ENCODE results near the gene DPT. TPM values are rescaled to one million over a fixed set of nuclear protein-coding genes. Genes with fewer than 3 reads are reported as not detected.
"Not testable (repeated sequence)": the region's sequence is repeated elsewhere in the genome, so short reads cannot be mapped to it uniquely, and the experiment has no call there.

The DPT gene
- total RNA-seq (ENCODE audit: insufficient read depth, low replicate concordance), result 202 TPM

DNA sequence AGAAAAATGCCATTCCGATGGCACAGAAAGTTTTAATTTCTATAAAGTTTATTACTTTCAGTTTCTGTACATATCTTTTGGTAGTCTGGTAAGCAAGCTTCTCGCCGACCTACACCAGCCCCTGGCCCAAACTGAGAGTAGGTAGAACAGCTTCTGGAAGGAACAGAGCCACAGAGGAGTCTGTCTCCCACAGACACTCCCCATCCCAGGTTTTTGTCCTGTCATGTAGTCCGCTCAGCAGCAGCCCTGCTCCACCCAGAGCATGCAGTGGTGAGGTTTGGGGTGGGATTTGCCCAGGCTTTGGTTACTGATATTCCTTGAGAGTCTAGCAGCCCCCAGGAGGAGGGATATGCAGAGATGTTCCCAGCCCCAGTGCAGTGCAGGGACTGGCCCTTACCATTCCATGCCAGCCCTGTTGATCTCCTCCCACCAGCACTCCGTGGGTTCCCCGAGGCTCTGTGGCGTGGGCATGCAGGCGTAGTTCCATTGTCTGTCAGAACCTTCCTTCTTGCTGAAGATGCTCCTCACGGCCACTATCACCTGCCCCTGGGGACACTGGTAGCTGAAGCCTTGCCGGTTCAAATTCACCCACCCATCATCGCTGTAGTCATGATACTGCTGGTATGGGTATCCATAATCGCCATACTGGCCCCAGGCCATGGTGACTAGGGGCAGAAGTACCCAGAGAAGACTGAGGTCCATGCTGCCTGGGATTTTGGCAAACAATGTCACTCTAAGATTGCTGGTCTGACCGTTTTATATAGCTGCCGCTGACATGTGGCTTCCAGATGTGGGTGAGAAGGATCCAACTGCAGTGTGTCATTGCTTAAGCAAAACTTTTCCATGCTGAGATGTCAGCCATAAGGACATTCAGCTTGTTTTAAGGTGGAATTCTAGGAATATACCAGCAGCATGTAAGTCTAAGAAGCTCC, at the start of gene DPT:
DPT (minus strand) TSS at position 734 of the 932 bp plus-strand sequence; CDS start at position 702, 32 bp downstream.
- DNase-seq (ENCODE audit: low spot score), result peak; percentile 65

DNA sequence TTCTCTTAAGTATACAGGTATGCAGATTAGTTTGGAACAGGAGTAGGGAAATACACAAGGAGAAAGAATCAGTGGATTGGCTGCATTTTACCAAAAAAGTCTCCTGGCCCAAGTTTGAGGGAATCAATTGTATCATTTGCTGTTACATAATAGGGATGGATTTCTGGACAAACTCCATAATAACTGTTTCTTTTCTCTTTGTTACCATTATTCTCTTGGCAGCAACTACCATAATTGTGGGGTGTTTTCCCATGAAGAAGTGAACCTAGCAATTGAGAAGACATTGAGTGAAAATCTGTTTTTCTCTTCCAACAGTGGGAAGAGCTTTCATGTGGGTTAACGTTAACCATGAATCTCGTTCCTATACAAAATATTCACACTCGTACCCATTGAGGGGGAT, 46.4 kb upstream of the DPT start:
- DNase-seq (ENCODE audit: low spot score), result no peak

DNA sequence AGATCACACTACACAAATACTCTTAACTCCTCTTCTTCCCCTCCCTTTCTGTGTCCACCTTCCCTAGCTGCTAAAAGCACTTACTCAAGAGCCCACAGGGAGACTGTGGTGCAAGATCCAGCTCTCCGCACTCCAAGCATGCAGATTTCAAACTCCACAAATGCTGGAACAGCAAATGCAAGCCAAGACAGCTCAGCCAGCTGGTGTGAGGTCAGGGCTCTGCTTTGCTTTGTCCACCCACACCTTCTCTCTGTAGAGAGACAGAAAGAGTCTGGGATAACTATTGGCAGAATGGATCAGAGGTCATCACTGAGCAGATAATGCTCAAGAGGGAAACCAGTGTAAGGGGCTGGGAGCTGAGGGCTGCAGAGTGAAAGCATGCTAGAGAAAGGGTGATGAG, 45.2 kb upstream of the DPT start:
- peak; percentile 57 for DNase-seq (ENCODE audit: low spot score)

DNA sequence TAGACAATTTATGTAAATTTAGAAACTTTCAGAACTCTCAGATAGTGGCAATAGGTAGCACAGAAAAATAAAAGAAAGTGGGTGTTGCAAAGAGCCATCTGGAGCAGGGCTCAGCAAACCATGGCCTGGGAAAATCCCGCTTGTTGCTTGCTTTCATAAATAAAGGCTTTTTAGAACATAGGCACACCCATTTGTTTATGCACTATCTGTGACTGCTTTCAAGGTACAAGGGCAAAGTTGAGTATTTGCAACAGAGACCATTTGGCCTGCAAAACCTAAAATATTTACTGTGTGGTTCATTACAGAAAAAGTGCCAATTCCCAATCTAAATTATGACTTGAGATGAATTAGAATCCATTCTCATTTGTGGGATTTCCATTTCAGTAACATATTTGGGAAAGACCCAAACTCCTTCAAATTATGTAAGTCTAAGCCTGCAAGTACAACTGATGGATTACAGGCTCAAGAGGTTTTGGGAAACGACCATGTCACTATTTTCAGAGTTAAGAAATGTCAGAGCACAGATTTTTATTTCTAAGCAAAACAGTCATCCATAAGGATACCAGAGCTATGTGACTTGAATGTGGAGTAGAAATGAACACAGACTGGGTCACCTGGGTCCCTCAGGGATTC, 43.5 kb upstream of the DPT start:
- peak; percentile 69 for DNase-seq (ENCODE audit: low spot score)

DNA sequence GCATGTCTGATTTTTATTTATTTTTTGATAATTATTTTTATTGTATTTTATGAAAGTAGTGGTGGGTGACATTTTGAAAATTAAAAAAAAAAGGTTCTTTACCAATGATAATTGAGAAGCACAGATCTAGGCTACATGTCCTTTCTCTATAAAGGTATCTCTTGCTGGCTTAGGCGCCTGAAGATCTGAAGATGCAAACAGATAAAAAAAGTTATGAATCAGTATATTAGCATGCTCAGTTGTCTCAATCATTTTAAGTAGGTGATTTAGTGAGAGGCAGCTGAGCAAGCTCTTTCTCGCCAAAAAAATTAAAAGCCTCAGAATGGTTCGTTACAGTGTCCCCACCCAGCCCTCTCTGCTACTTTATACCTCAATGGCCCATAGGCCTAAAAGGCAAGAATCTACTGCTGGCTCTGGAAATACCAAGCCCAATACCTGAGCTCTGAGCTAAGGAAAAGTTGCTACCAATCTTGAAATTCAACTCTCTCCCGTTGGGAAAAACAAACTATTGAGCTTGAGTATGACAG, 42.2 kb upstream of the DPT start:
- no peak for DNase-seq (ENCODE audit: low spot score)

DNA sequence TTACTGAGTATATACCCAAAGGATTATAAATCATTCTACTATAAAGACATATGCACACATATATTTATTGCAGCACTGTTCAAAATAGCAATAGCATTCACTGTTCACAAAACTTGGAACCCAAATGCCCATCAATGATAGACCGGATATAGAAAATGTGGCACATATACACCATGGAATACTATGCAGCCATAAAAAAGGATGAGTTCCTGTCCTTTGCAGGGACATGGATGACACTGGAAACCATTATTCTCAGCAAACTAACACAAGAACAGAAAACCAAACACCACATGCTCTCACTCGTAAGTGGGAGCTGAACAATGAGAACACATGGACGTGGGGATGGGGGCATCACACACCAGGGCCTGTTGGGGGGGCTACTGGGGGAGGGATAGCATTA, 40.9 kb upstream of the DPT start:
- not testable (repeated sequence) for DNase-seq (ENCODE audit: low spot score)

DNA sequence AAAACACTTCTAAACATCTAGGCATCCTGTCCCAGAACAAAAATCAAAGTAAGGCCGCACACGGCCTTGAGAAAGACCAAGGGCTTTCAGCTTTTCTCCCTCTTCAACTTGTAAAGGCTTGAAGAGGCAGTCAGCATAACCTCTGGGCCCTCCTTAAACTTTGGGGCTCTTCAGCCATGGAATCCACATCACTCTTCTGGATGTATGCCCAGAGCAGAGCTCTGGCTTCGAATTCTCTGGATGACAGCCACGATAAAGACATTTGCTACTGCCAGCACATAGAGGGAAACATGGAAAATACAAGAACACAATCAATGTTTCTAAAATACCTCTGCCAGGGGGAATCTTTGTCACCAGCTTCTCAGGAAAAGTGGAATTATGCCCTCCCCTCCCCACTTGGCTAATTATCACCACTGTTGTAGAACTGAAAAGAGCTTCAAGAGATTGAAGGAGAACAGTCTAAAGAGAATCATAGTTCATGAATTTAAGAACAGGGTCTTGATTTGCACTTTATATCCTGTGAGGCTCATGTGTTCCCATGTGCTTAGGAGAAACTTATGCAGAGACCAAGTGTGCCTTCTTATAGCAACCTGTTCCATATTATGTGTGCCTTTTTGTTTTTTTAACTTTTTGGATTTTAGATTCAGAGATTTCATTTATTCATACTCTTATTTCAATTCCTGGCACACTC, 39.0 kb upstream of the DPT start:
- peak; percentile 89 for DNase-seq (ENCODE audit: low spot score)

DNA sequence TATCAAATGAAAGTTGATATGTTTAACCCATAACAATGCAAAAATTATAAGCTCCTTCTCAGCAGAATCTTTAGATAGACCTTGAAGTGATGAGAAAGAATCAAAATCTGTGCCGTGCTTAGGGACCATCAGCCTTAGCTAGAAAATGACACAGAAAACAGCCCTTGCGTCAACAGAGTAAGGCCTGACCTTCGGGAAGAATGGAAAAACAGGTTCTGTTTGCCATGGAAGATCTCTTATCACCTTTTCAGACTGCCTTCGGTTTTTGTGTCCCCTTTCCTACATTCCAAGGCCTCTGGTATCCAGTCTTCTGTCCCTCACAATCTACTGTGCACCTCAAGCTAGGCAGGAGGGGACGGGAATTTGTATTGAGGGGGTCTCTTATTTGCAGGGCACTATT, 37.6 kb upstream of the DPT start:
- DNase-seq (ENCODE audit: low spot score), result no peak

DNA sequence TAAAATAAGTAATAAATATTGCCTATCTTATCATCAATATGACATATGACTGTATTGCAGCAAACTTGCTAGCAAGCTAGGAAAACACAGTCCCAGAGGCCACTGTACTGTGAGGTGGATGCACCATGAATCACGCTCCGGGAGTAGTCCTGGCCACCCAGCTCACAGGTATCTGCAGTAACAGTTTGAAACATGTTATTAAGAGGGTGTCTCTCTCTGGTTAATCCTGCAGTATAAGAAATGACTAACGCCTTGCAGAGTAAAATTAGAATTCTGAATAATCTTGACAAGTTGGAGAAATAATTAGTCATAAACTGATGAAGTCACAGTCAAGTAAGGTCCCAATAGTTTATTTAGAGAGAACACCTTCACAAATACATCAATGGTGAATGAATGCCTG, 34.0 kb upstream of the DPT start:
- no peak for DNase-seq (ENCODE audit: low spot score)

DNA sequence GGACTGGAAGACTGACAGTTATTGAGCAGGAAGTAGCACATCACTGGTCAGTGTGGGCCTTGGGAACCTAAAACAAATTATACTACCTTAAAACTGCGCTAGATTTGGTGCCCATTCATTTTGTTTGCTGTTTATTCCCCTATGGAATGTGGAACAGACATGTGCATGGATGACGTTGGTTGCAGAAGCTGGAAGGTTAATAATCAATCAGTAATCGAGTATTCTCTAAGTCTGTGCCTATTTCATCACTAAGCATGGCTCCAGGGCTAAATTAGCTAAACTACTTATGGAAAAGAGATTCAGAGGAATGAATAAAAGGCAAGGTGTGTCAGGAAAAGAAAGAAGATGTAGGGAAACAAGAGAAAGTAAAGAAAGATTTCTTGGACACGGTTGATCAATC, 33.5 kb upstream of the DPT start:
- no peak for DNase-seq (ENCODE audit: low spot score)

DNA sequence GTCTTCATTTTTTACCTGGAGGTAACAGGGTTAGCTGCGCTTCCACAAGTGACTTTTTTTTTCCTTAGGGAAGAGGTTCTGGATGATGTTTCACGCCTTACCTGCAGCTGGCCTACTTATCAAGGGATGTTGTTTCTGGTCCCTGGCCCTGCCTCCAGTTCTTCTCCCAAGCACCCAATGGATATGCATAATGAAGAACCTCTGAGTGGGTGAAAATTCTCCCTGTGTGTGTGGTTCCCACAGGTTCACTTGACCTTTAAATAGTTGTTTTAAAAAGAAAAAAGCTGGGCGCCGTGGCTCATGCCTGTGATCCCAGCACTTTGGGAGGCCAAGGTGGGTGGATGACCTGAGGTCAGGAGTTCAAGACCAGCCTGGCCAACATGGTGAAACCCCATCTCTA, 31.8 kb upstream of the DPT start:
- no peak for DNase-seq (ENCODE audit: low spot score)

DNA sequence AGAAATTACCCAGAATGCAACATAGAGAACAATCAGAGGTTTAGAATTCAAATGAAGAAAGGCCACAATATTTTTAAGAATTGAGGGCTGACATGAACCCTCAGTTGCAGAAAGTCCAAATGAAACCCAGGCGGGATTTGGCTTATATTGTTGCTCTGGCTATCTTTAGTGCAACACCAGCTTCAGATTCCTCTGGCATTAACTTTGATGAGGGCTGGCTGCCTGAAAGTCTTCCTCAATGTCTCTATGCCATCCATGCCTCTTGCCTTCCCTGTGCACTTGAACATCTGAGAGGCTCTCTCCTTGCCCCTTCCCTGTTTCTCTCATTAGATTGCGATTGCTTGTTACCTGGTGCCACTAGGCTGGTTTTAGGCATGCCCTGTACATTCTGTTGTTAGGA, 31.2 kb upstream of the DPT start:
- DNase-seq (ENCODE audit: low spot score), result no peak

DNA sequence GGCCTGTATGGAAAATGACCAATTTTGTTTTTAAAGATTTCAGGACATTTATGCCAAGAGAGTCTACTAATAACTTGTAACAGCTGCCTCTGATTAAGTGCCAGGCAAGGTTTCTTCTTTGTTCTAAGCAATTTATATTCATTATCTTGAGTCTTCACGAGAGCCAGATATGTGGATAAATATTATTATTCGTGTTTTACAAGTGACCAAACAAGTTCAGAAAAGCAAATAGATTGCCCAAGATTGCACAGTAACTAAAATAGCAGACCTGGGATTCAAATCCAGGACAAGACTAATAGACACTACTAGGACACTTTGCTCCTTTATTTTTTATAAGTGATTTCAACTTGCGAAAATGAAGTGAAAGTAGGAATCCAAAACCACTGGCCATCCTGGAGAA, 30.1 kb upstream of the DPT start:
- no peak for DNase-seq (ENCODE audit: low spot score)

DNA sequence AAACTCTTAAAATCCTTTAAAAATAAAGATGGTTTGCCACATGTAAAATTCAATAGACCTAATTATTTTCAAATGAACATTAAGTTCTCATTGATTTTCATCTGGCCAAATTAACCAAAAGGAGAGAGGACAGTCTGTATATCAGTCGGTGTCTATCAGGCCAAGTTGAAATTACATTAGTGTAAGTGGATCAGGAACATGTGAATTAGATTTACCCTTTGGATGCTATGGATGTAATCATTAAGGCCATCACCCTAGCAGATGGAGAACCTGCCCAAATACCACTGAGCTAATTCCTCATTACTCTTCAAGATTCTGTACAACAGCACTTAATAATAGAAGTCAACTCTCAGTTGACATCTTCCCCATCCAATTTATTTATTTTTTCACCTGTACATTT, 29.5 kb upstream of the DPT start:
- no peak for DNase-seq (ENCODE audit: low spot score)

DNA sequence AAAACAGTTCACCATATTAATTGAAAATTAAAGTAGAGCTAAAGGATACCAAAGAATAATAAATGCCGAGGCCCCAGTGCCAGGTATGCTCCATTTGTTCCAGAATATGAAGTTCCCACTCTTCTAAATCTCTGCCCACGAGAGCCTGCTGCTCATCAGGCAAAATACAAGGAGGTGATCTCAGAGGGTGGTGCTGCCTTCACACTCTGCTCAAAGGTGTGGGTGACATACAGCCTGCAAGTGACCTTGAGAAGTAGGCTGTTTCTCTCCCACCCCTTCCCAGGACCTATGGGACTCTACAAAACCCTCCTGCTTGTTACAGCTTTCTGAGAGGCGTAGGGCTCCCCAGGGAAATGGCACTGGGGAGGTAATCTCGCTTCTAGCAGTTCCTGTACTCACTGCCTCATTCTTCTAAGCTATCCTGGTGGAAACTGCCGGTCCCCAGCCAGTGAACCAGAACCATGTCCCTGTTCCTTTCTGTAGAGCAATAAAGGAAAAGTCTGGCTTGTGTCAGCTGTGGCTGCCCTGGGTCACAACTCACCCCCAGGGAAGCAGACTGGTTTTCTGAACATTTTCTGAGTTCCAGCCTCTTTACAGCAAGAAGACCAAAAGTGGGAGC, 26.9 kb upstream of the DPT start:
- DNase-seq (ENCODE audit: low spot score), result no peak

DNA sequence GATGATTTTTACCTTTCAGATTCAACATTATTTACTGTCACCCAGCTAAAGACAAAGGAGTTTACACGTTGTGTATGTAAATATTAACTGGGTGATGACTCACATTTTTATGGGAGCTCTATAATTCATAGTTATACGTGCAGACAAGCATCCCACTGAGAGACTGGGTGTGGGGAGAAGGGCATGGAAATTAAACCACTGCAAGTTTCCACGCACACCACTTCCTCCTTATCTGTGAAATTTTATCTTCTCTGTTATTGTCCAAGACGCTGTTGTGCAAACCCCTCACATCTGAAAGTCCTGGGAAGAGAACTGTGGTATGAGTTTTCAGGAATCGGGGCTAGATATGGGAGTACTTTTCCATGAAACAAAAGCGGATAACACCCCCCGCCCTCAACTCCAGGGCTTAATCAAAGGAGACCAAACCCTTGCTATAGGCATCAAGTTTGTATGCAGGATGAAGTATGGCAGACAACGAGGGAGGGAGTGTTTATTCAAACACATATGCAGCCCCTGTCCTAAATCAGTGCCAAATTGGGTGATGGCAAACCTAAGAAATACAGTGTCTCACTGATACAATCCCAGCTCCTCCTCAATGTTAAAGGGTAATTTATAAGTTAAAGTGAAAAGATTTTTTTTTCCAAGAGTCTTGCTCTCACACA, 23.3 kb upstream of the DPT start:
- peak; percentile 87 for DNase-seq (ENCODE audit: low spot score)

DNA sequence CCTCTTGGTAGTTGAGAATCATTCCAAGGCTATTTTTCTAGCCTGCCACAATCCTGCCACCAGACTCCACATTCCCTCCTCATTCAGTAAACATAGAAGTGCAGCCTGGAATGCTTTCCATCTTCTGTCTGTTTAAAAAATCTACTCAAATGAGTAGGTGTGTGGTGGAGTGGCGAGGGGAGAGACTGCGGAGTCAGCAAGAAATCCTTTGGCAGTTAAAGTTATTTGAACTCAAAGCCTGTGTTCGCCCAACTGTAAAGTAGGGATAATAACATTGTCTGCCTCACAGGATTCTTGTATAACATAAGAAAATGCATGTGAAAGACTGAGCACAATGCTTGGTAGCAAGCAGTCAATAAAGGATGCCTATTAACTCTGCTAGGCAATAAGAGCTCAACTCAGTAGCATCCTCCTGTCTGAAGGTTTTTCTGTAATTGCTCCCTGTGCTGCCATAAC, 22.2 kb upstream of the DPT start:
- DNase-seq (ENCODE audit: low spot score), result peak; percentile 92

DNA sequence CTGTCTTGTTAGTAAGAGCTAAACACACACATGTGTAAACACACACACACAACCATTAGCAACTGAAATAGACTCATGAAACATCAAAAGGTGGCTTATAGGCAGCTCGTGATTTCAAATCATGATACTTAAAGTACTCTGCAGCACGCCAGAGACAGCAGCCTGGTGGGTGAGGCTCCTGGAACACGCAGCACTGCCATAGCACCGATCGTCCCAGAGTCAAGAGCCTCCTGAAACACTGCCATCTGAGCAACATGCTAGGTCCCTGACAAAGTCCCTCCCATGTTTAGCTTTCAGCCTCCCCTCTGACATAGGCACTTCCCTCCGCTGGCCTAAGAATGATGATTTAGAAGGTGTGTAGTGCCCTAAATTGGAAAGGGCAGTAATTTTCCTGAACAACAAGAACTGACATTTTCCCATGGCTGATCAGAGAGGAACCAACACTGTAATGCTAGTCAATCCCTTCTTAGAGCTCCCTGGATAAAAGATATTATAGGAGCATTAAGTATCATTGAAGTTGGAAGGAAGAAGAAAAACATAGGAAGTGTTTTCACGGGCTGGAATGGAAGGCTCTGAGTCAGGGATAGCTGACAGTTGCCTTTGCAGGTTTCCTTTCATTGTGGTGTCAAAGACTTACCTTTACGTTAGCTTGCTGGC, 14.1 kb upstream of the DPT start:
- peak; percentile 94 for DNase-seq (ENCODE audit: low spot score)

DNA sequence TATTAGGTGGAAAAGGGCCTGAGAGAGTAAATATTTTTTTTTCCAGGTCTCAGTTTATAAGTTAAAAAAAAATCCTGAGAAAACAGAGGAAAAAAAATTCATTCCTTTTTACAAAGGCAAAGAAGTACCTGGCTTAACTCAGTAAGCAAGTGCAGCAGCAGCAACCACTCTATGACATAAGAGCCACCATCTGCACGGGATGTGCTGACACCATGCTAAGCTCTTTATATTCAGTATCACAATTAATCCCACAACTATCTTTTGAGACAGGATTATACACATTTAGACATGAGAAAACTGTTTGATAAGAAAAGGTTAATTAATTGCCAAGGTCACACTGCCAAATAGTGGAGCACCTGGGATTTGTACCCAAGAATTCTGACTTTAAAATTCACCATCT, 13.4 kb upstream of the DPT start:
- DNase-seq (ENCODE audit: low spot score), result no peak

DNA sequence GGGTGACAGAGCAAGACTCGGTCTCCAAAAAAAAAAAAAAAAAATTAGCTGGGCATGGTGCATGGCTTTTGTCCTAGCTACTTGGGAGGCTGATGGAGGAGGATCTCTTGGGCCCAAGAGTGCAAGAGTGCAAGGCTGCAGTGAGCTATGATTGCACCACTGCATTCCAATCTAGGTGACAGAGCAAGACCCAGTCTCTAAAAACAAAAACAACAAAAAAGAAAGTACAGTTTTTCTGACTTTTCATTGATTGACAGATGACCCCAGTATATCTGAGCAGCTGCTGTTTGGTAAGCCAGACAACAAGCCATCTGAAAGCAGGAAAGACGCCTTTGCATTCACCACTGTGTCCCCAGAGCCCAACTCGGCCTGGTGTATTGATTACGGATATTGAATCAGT, 10.9 kb upstream of the DPT start:
- no peak for DNase-seq (ENCODE audit: low spot score)

DNA sequence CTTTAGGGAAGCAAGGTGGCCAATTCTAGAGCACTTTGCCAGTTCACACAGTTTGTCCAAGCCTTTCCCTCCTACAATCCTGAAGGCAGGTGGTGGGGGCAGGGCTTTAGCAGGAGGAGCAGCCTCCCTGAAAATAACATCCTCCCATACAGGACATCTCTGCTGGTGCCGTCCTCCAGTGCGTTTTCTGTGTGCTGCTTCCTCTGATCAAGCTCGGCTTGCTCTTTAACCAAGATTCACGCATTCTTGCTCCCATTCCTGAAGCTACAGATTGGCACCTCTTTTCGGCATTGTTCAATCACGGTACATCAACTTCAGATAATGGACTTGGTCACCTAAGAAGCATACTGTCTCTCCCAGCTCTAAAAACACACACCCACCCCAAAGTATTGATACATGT, 7.5 kb upstream of the DPT start:
- DNase-seq (ENCODE audit: low spot score), result no peak

All from umbilical cord (tissue), 2 donors.